Astrocyte (in vitro differentiated cells and primary cell): Measurements from ENCODE around the gene UGT1A9. TPM values are rescaled to one million over a fixed set of nuclear protein-coding genes. Genes with fewer than 3 reads are reported as not detected.

ENCODE experiments used
- DNase-seq: peaks from one replicate; pipeline ENCODE4 v3.0.0-alpha.2; 2010; ENCODE audit warnings: low read depth
- FAIRE-seq: peaks from 2 replicates; lab custom pipeline; 2011; peaks lifted over from hg19 to GRCh38; lab: Jason Lieb, UNC
- H2AFZ ChIP-seq: 2 replicates; pipeline ENCODE4 v1.6.0; 2012; ENCODE audit warnings: low read depth, low read length, inconsistent platforms
- H3K27ac ChIP-seq: 2 replicates; pipeline ENCODE4 v1.5.1; 2011; ENCODE audit warnings: low read depth, low read length, inconsistent platforms
- H3K27me3 ChIP-seq: 2 replicates; pipeline ENCODE4 v1.6.0; 2011; ENCODE audit warnings: low read length, inconsistent platforms; ENCODE audit not compliant: insufficient read depth
- H3K36me3 ChIP-seq: 2 replicates; pipeline ENCODE4 v1.5.1; 2011; ENCODE audit warnings: low read length, inconsistent platforms; ENCODE audit not compliant: insufficient read depth
- H3K4me1 ChIP-seq: 2 replicates; pipeline ENCODE4 v1.5.1; 2011; ENCODE audit warnings: low read length, inconsistent platforms; ENCODE audit not compliant: insufficient read depth
- H3K4me2 ChIP-seq: 2 replicates; pipeline ENCODE4 v1.6.0; 2012; ENCODE audit warnings: low read length, inconsistent platforms
- H3K4me3 ChIP-seq: 2 replicates; pipeline ENCODE4 v1.5.1; 2011; ENCODE audit warnings: low read depth, mild to moderate bottlenecking, low read length, inconsistent platforms; ENCODE audit not compliant: insufficient read depth
- H3K79me2 ChIP-seq: 2 replicates; pipeline ENCODE4 v1.6.0; 2012; ENCODE audit warnings: mild to moderate bottlenecking, low read length, inconsistent platforms; ENCODE audit not compliant: insufficient read depth
- H3K9ac ChIP-seq: 2 replicates; pipeline ENCODE4 v1.6.0; 2012; ENCODE audit warnings: mild to moderate bottlenecking, low read length, inconsistent platforms
- H3K9me3 ChIP-seq: 2 replicates; pipeline ENCODE4 v1.5.1; 2012; ENCODE audit warnings: low read depth, mild to moderate bottlenecking, low read length, inconsistent platforms; ENCODE audit not compliant: insufficient read depth
- H4K20me1 ChIP-seq: 2 replicates; pipeline ENCODE4 v1.6.0; 2012; ENCODE audit warnings: low read length, inconsistent platforms; ENCODE audit not compliant: insufficient read depth
- H3K27ac Mint-ChIP-seq: one replicate; pipeline ENCODE4 v1.8.0; 2021; ENCODE audit warnings: mild to moderate bottlenecking, mixed read lengths; ENCODE audit not compliant: unreplicated experiment
- H3K27me3 Mint-ChIP-seq: one replicate; pipeline ENCODE4 v1.8.0; 2021; ENCODE audit warnings: low read depth, mixed read lengths; ENCODE audit not compliant: unreplicated experiment
- H3K36me3 Mint-ChIP-seq: one replicate; pipeline ENCODE4 v1.8.0; 2021; ENCODE audit warnings: low read depth, mixed read lengths; ENCODE audit not compliant: unreplicated experiment
- H3K4me1 Mint-ChIP-seq: one replicate; pipeline ENCODE4 v1.8.0; 2021; ENCODE audit warnings: low read depth, mixed read lengths; ENCODE audit not compliant: unreplicated experiment
- H3K4me3 Mint-ChIP-seq: one replicate; pipeline ENCODE4 v1.8.0; 2021; ENCODE audit warnings: mild to moderate bottlenecking, moderate library complexity, mixed read lengths; ENCODE audit not compliant: unreplicated experiment
- H3K9me3 Mint-ChIP-seq: one replicate; pipeline ENCODE4 v1.8.0; 2021; ENCODE audit warnings: mild to moderate bottlenecking, mixed read lengths; ENCODE audit not compliant: unreplicated experiment
- EZH2 ChIP-seq: IDR thresholded peaks from 2 replicates; pipeline ENCODE4 v1.6.1; 2012; ENCODE audit warnings: mild to moderate bottlenecking, low read length, inconsistent platforms; ENCODE audit not compliant: insufficient read depth
- total RNA-seq: library from RNA; stranded (reverse); gene quantifications from 2 replicates; pipeline ENCODE4 v1.2.1, GENCODE V29; 2021
- TF ChIP-seq, protein P1 (sequence below): IDR thresholded peaks from 2 replicates; pipeline ENCODE4 v1.5.1; 2011; ENCODE audit warnings: low read depth, mild to moderate bottlenecking, inconsistent platforms, low read length, moderate library complexity; ENCODE audit not compliant: insufficient read depth

UGT1A9 gene
- total RNA-seq, 1 donor from 2014 or later = not detected

DNA sequence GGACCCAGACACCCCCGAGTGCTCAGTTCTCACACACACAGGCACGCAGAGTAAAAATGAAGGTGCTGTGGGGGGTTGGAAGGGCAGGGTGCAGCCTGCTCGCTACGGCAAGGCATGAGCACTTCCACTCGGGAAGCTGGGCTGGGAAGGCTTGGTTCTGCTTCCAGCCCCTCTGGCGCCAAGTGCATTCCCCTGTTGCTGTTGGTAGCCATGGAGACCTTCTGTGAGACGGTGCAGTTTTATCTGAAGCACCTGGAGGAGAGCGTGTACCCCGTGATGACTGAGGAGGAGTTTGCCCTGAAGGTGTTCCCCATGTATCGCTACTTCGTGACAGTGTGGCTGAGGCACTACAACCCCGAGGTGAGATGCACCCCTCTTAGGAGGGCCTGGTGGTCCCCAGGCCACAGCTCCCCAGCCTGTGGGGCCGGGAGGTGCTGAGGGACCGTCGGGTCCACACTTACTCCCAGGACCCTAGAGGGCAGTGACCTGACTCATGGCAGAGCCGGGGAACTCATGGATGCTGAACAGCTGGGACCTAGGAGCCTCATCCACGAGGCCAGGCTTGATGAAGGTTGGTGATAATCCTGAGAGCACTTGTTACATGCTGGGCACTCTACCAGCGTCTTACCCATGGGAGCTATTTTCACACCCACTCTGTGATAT, 121.9 kb downstream of the UGT1A9 start:
- H3K27me3 ChIP-seq = no peaks in the 10 kb centered on the region
- no peaks in the 10 kb centered on the region for H3K4me1 ChIP-seq
- no peak overlapping the region for H3K4me3 ChIP-seq
- Mint-ChIP-seq H3K36me3 (no peaks in the 10 kb centered on the region), H3K27ac (no peak overlapping the region), H3K4me1 (no peaks in the 10 kb centered on the region), H3K27me3 (peaks cover 31% of the 10 kb centered on the region), H3K4me3 (no peak overlapping the region), H3K9me3 (peaks cover 6% of the 10 kb centered on the region)
- H3K4me2 ChIP-seq = no peak overlapping the region
- H3K79me2 ChIP-seq = no peaks in the 10 kb centered on the region
- no peak overlapping the region for H2AFZ ChIP-seq
- no peak for FAIRE-seq
- no peaks in the 10 kb centered on the region for H3K36me3 ChIP-seq
- peaks cover 3% of the 10 kb centered on the region for H3K9me3 ChIP-seq
- H3K9ac ChIP-seq = no peak overlapping the region
- H4K20me1 ChIP-seq = no peaks in the 10 kb centered on the region
- TF ChIP-seq, protein P1, sequence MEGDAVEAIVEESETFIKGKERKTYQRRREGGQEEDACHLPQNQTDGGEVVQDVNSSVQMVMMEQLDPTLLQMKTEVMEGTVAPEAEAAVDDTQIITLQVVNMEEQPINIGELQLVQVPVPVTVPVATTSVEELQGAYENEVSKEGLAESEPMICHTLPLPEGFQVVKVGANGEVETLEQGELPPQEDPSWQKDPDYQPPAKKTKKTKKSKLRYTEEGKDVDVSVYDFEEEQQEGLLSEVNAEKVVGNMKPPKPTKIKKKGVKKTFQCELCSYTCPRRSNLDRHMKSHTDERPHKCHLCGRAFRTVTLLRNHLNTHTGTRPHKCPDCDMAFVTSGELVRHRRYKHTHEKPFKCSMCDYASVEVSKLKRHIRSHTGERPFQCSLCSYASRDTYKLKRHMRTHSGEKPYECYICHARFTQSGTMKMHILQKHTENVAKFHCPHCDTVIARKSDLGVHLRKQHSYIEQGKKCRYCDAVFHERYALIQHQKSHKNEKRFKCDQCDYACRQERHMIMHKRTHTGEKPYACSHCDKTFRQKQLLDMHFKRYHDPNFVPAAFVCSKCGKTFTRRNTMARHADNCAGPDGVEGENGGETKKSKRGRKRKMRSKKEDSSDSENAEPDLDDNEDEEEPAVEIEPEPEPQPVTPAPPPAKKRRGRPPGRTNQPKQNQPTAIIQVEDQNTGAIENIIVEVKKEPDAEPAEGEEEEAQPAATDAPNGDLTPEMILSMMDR = no peak
- TF ChIP-seq EZH2 = no peak
- no peak for DNase-seq
- no peak overlapping the region for H3K27ac ChIP-seq

DNA sequence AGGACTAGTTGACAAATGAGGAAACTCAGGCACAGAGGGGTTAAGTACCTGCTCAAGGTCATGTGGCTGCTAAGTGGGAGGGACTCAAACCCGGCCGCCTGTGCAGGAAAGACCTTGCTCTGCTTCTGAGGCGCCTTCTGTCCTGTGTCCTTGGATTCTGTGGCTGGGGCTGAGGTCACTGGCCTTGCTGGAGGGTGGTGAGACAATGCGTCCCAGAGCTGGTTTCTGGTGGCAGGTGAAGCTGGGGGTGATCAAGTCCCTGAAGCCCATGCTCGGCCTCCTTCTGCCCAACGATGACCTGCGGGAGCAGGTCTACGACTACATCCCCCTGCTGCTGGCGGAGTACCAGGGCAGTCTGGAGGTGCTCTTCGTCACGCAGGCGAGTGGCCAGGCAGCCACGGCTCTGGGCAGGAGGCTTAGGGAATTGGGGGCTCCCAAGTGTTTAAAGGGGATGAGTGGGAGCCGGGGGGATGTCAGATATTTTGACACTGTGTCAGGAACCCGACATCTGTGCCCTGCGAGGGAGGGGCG, 122.5 kb downstream of the UGT1A9 start:
- no peak overlapping the region for H3K27ac ChIP-seq
- TF ChIP-seq EZH2 = no peak
- TF ChIP-seq, protein P1 = no peak
- no peaks in the 10 kb centered on the region for H3K27me3 ChIP-seq
- Mint-ChIP-seq H3K27ac (no peak overlapping the region), H3K4me3 (no peak overlapping the region), H3K9me3 (peaks cover 7% of the 10 kb centered on the region), H3K36me3 (no peaks in the 10 kb centered on the region), H3K27me3 (peaks cover 28% of the 10 kb centered on the region), H3K4me1 (no peaks in the 10 kb centered on the region)
- H3K79me2 ChIP-seq = no peaks in the 10 kb centered on the region
- no peak overlapping the region for H3K4me3 ChIP-seq
- H3K4me2 ChIP-seq = no peak overlapping the region
- no peak overlapping the region for H2AFZ ChIP-seq
- H3K9ac ChIP-seq = no peak overlapping the region
- DNase-seq = no peak
- H3K36me3 ChIP-seq = no peaks in the 10 kb centered on the region
- no peak for FAIRE-seq
- no peaks in the 10 kb centered on the region for H3K4me1 ChIP-seq
- H3K9me3 ChIP-seq = peaks cover 3% of the 10 kb centered on the region
- no peaks in the 10 kb centered on the region for H4K20me1 ChIP-seq

DNA sequence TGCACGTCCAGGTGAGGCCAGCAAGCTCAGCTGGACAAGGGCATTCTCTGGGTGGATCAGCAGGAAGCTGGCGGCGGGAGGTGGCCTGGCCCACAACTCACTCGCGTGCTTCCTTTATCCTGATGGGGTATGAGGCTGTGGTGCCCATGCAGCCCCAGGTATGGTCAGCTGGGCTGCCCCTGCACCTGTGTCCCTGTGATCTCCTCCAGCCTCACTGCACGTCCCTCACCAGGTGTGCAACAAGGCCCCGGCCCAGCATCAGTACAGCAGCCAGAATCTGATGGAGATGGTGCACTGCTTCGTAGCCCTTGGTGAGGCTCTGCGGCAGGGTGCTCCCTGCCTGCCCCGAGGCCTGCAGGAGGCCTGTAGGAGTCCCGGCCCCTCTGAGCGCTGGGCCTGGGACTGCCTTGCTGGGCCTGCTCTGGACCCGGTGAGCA, 124.1 kb downstream of the UGT1A9 start:
- H3K27ac Mint-ChIP-seq = no peak overlapping the region
- H2AFZ ChIP-seq = no peak overlapping the region
- peaks cover 7% of the 10 kb centered on the region for H3K9me3 Mint-ChIP-seq
- peaks cover 3% of the 10 kb centered on the region for H3K9me3 ChIP-seq
- no peak for TF ChIP-seq EZH2
- TF ChIP-seq, protein P1 = no peak
- H3K4me1 ChIP-seq = no peaks in the 10 kb centered on the region
- H4K20me1 ChIP-seq = no peaks in the 10 kb centered on the region
- H3K4me2 ChIP-seq = no peak overlapping the region
- H3K27me3 ChIP-seq = no peaks in the 10 kb centered on the region
- no peaks in the 10 kb centered on the region for H3K36me3 ChIP-seq
- no peak overlapping the region for H3K27ac ChIP-seq
- no peak overlapping the region for H3K4me3 ChIP-seq
- FAIRE-seq (no peak), DNase-seq (no peak)
- H3K27me3 Mint-ChIP-seq = peaks cover 28% of the 10 kb centered on the region
- no peak overlapping the region for H3K9ac ChIP-seq
- no peaks in the 10 kb centered on the region for H3K36me3 Mint-ChIP-seq
- no peak overlapping the region for H3K4me3 Mint-ChIP-seq
- no peaks in the 10 kb centered on the region for H3K79me2 ChIP-seq
- no peaks in the 10 kb centered on the region for H3K4me1 Mint-ChIP-seq
